ENCODE measurements around the gene EEF1AKMT3.

- TF ChIP-seq CTCF (conservative IDR thresholded peaks at IDR 0.05; ENCODE audit: low read depth in 2 of 2) (peak; percentile 34 to 67; a peak in 3 of 4 replicates), EZH2 (IDR thresholded peaks at IDR 0.05; ENCODE audit: low read depth, unreplicated experiment) (no peak), REST (IDR thresholded peaks at IDR 0.05; ENCODE audit: unreplicated experiment) (no peak), ZNF331 (CRISPR knock-in tag; IDR thresholded peaks at IDR 0.05; ENCODE audit: low read depth) (no peak), CREB1 (CRISPR knock-in tag; IDR thresholded peaks at IDR 0.05; ENCODE audit: low read depth) (peak; percentile 9; the same call in 1 of the 2 replicates), STAT1 (IDR thresholded peaks at IDR 0.05; ENCODE audit: unreplicated experiment) (no peak), POLR2AphosphoS5 (IDR thresholded peaks at IDR 0.05; ENCODE audit: low read depth) (no peak), JUNB (IDR thresholded peaks at IDR 0.05; ENCODE audit: unreplicated experiment) (no peak), EZH2phosphoT487 (IDR thresholded peaks at IDR 0.05; ENCODE audit: unreplicated experiment) (no peak)
Measured at GRCh38 chr12:57741844-57742738, 30.3 kb upstream of the EEF1AKMT3 start.
